Activated naive CD4-positive, alpha-beta T cell treated with anti-CD3 and anti-CD28 coated beads for 36 hours (primary cell): ENCODE data around the gene FCER1G. TPM values are rescaled to one million over a fixed set of nuclear protein-coding genes. Genes with fewer than 3 reads are reported as not detected.

ENCODE experiments used
- CTCF ChIA-PET: fragments of 350-600 bp; sonication (Branson Sonifier 250); formaldehyde crosslinking; loops from one replicate; lab custom pipeline; 2021; ENCODE audit warnings: antibody characterized with exemption; lab: Charles Lee
- DNase-seq: peaks from one replicate; pipeline ENCODE4 v3.0.0-alpha.2; 2020
- H3K27ac Mint-ChIP-seq: one replicate; pipeline ENCODE4 v1.8.0; 2021; ENCODE audit warnings: mild to moderate bottlenecking, mixed read lengths
- H3K27me3 Mint-ChIP-seq: one replicate; pipeline ENCODE4 v1.8.0; 2021; ENCODE audit warnings: low read depth, mixed read lengths
- H3K36me3 Mint-ChIP-seq: one replicate; pipeline ENCODE4 v1.8.0; 2021; ENCODE audit warnings: low read depth, mixed read lengths
- H3K4me1 Mint-ChIP-seq: one replicate; pipeline ENCODE4 v1.8.0; 2021; ENCODE audit warnings: low read depth, mixed read lengths
- H3K4me3 Mint-ChIP-seq: one replicate; pipeline ENCODE4 v1.8.0; 2021; ENCODE audit warnings: mild to moderate bottlenecking, moderate library complexity, mixed read lengths
- H3K9me3 Mint-ChIP-seq: one replicate; pipeline ENCODE4 v1.8.0; 2021; ENCODE audit warnings: mixed read lengths
- intact Hi-C: fragments of 100-400 bp; cut with micrococcal nuclease; formaldehyde crosslinking; loops from one replicate; pipeline ENCODE4 v1.15.1; 2023
- microRNA-seq: library from miRNA; unstranded; fragments of <30 nt; microRNA quantifications from one replicate; pipeline ENCODE4 v1.2.0, GENCODE V29; 2022; ENCODE audit warnings: borderline microRNAs expressed, borderline replicate concordance
- total RNA-seq, 2 experiments: library from RNA; stranded (reverse); gene quantifications; one replicate each; pipeline ENCODE4 v1.2.3, GENCODE V29; 2021

The FCER1G gene
- total RNA-seq, 2 experiments from 2014 or later: 0.74 to 1.6 TPM

DNA sequence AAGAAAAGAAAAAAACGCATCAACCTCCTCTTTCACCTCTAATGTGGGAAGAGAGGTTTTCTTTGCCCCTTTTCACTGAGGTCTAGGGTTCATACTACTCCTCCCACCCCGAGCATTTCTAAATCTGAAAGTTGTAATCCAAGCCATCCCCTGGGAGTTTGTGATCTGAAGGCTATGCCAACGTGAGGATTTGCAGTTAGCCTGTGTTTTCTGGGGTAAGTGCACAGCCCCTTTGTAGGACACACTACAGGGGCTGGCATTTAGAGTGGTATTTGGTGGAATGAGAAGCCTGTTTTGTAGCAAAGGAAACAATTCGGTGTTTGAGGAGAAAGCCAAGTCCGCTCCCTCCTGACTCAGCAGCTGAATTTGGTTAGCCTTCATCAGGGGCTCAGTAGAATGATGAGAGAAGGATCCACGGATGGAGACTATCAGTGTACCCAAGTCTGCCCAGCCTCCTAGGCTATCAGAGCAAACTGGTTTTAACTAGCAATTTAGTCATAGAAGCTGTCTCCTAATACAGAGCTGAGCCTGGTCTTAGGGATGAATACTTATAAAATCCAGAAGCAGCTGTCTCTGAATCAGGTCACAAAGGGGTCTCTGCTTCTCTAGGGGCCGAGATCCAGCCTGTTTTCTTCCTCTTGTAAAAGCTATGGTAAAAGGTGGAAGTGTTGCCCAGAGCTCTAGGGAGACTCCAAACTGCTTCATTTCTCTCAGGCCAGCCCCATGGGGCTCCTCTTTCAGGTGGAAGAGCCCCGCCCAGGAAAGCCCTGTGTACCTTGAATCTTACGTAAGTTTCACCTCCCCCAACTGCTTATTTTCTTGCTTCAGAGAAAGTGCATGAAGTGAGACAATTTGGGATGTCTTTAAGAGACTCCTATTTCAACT is 45.5 kb downstream of the FCER1G start:
- no peak for DNase-seq
- CTCF ChIA-PET: interaction anchor here (0.6 to 1.2 kb wide), 2 partner anchors 13 to 247 kb away, joined by 3 to 4 read pairs; no protein-coding TSS in a partner anchor
- Mint-ChIP-seq H3K27ac (no peak overlapping the region), H3K27me3 (peaks cover 50% of the 10 kb centered on the region), H3K4me1 (peaks cover 9% of the 10 kb centered on the region), H3K9me3 (peaks cover 15% of the 10 kb centered on the region), H3K4me3 (no peak overlapping the region), H3K36me3 (peaks cover 14% of the 10 kb centered on the region)
- intact Hi-C loops: no loop called here

- intact Hi-C loops: no loop called here
- CTCF ChIA-PET: interaction anchor here (1.2 kb wide), 1 partner anchor 12 kb away, joined by 3 read pairs; no protein-coding TSS in a partner anchor
- no peak overlapping the region for H3K27ac Mint-ChIP-seq
- no peak for DNase-seq
- peaks cover 15% of the 10 kb centered on the region for H3K9me3 Mint-ChIP-seq
- H3K36me3 Mint-ChIP-seq: peaks cover 12% of the 10 kb centered on the region
- peaks cover 9% of the 10 kb centered on the region for H3K4me1 Mint-ChIP-seq
- no peak overlapping the region for H3K4me3 Mint-ChIP-seq
- peaks cover 50% of the 10 kb centered on the region for H3K27me3 Mint-ChIP-seq
These were observed 46.5 kb downstream of the FCER1G start for GRCh38 chr1:161261261-161262235.

DNA sequence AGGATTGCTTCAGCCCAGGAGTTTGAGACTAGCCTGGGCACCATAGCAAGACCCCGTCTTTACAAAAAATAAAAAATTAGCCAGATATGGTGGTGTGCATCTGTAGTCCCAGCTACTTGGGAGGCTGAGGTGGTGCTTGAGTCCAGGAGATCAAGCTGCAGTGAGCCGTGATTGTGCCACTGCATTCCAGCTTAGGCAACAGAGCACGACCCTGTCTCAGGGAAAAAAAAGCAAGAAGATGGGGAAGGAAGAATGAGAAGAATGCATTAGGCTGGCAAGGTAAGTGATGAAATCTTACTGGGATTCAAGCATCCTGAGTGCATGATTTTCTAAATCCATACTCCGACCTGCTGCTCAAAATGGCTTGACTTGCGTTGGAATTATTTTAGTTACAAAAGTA is 50.2 kb downstream of the FCER1G start:
- intact Hi-C loops: no loop called here
- Mint-ChIP-seq H3K4me1 (no peaks in the 10 kb centered on the region), H3K9me3 (no peaks in the 10 kb centered on the region), H3K27ac (no peak overlapping the region), H3K27me3 (peaks cover 21% of the 10 kb centered on the region), H3K36me3 (no peaks in the 10 kb centered on the region), H3K4me3 (no peak overlapping the region)
- DNase-seq: no peak
- CTCF ChIA-PET: interaction anchor here (0.6 kb wide), 1 partner anchor 94 kb away, joined by 3 read pairs; no protein-coding TSS in a partner anchor

- Mint-ChIP-seq H3K27ac (no peak overlapping the region), H3K4me1 (no peaks in the 10 kb centered on the region), H3K27me3 (peaks cover 15% of the 10 kb centered on the region), H3K9me3 (no peaks in the 10 kb centered on the region), H3K36me3 (no peaks in the 10 kb centered on the region), H3K4me3 (no peak overlapping the region)
- intact Hi-C loops: no loop called here
- no peak for DNase-seq
- CTCF ChIA-PET: interaction anchor here (0.6 to 1.7 kb wide), 2 partner anchors 24 to 65 kb away, joined by 4 to 6 read pairs; no protein-coding TSS in a partner anchor
These were observed 51.1 kb downstream of the FCER1G start for GRCh38 chr1:161266202-161266601.

GRCh38 chr1:161266836-161267235 is 51.7 kb downstream of the FCER1G start:
- Mint-ChIP-seq H3K27me3 (peaks cover 9% of the 10 kb centered on the region), H3K27ac (no peak overlapping the region), H3K4me1 (no peaks in the 10 kb centered on the region), H3K36me3 (no peaks in the 10 kb centered on the region), H3K4me3 (no peak overlapping the region), H3K9me3 (no peaks in the 10 kb centered on the region)
- CTCF ChIA-PET: interaction anchor here (0.8 to 1.7 kb wide), 2 partner anchors 23 to 25 kb away, joined by 3 to 4 read pairs; no protein-coding TSS in a partner anchor
- DNase-seq: no peak
- intact Hi-C loops: no loop called here

- no peaks in the 10 kb centered on the region for H3K9me3 Mint-ChIP-seq
- H3K4me1 Mint-ChIP-seq: no peaks in the 10 kb centered on the region
- H3K36me3 Mint-ChIP-seq: no peaks in the 10 kb centered on the region
- CTCF ChIA-PET: interaction anchor here (0.8 to 1.7 kb wide), 2 partner anchors 22 to 24 kb away, joined by 3 to 4 read pairs; no protein-coding TSS in a partner anchor
- no peak overlapping the region for H3K4me3 Mint-ChIP-seq
- H3K27ac Mint-ChIP-seq: no peak overlapping the region
- intact Hi-C loops: no loop called here
- H3K27me3 Mint-ChIP-seq: peaks cover 10% of the 10 kb centered on the region
- DNase-seq: no peak
These were observed 52.2 kb downstream of the FCER1G start for GRCh38 chr1:161267321-161267720.

Small RNA genes lying within 50 kb of the gene (microRNA-seq; reads per million reads assigned to microRNA genes)
- not detected for gene MIR5187

Other genes with a start within 250 kb of the FCER1G start
- gene F11R, start 194.1 kb upstream of the FCER1G start, total RNA-seq: 10 to 100 TPM; 26.0 to 26.9 TPM
- 10 to 100 TPM; 50.3 to 51.5 TPM for gene TSTD1, start 176.3 kb upstream of the FCER1G start, total RNA-seq
- gene USF1, start 169.3 kb upstream of the FCER1G start, total RNA-seq: 10 to 100 TPM; 43.7 to 44.2 TPM
- gene ARHGAP30, start 145.4 kb upstream of the FCER1G start, total RNA-seq: 100 to 1,000 TPM; 104 to 106 TPM
- not detected for gene NECTIN4, start 125.7 kb upstream of the FCER1G start, total RNA-seq
- under 1 TPM; 0.33 to 0.57 TPM for gene KLHDC9, start 116.9 kb upstream of the FCER1G start, total RNA-seq
- 100 to 1,000 TPM; 179 to 183 TPM for gene PFDN2, start 97.3 kb upstream of the FCER1G start, total RNA-seq
- 10 to 100 TPM; 59.1 to 63.1 TPM for gene NIT1, start 97.2 kb upstream of the FCER1G start, total RNA-seq
- 10 to 100 TPM; 29.7 to 34.0 TPM for gene DEDD, start 82.6 kb upstream of the FCER1G start, total RNA-seq
- gene UFC1, start 61.3 kb upstream of the FCER1G start, total RNA-seq: 10 to 100 TPM; 89.4 to 94.9 TPM
- 10 to 100 TPM; 35.7 to 36.1 TPM for gene USP21, start 55.8 kb upstream of the FCER1G start, total RNA-seq
- gene PPOX, start 48.9 kb upstream of the FCER1G start, total RNA-seq: 10 to 100 TPM; 24.9 to 26.0 TPM
- gene B4GALT3, start 37.8 kb upstream of the FCER1G start, total RNA-seq: 10 to 100 TPM; 45.7 to 49.0 TPM
- gene ADAMTS4, start 16.2 kb upstream of the FCER1G start, total RNA-seq: 10 to 100 TPM in 1 of 2 experiments, 1 to 10 TPM in 1; 6.5 to 10.6 TPM
- 100 to 1,000 TPM; 126 to 130 TPM for gene NDUFS2, start 12.9 kb upstream of the FCER1G start, total RNA-seq
- gene APOA2, start 8.3 kb downstream of the FCER1G start, total RNA-seq: not detected
- gene TOMM40L, start 10.8 kb downstream of the FCER1G start, total RNA-seq: 10 to 100 TPM; 13.2 to 14.3 TPM
- not detected for gene NR1I3, start 22.9 kb downstream of the FCER1G start, total RNA-seq
- gene PCP4L1, start 43.5 kb downstream of the FCER1G start, total RNA-seq: under 1 TPM; 0.24 to 0.37 TPM
- gene MPZ, start 94.7 kb downstream of the FCER1G start, total RNA-seq: 1 to 10 TPM; 4.4 to 5.9 TPM
- 100 to 1,000 TPM; 201 TPM for gene SDHC, start 99.1 kb downstream of the FCER1G start, total RNA-seq
- gene CFAP126, start 152.6 kb downstream of the FCER1G start, total RNA-seq: not detected